Stimulated activated CD4-positive, alpha-beta T cell treated with anti-CD3 and anti-CD28 coated beads, TNF-alpha, amount 100 ng/mL, for 48 hours (primary cell): Measurements from ENCODE around the gene GREM2.

Experiments
- DNase-seq, 3 donors: peaks; one replicate each; pipeline ENCODE4 v3.0.0-alpha.2; 2020; ENCODE audit warnings: low read depth in 3 of 3

The GREM2 gene

DNA sequence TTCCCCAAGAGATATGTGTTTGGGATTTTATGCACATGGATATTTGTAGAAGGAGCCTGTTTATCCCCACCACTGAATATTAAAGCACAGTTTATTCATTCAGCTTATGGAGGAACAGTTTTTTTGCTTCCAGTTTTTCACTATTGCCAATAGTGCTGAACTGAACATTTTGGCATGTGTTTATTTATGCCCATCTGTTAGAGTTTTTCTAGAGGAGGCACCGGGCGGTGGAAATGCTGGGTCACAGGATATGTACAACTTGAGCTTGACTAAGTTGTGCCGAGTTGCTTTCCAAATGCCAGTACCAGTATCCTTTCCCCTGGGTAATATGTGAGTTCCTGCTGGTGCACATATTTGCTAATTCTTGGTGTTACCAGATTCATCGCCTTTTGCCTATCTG, 111.3 kb downstream of the GREM2 start:
- no peak for DNase-seq

DNA sequence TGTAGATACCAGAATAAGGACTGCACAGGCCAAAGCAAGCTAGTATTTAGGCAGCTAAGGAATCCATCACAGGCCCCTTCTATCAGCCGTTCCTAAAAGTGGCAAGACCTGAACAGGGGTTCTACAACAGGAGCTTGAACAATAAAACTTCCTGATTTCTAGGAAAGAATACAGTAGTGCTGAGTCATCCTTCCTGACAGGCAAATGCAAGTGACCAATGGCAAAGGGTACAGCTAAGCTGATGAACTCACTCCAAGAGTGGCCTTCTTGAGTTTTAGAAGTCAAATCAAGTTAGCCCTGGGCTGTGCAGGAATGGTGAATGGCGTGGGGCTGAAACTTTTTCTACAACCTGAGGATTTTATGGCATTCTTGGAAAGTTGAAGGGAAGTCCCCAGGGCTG, 112.9 kb downstream of the GREM2 start:
- no peak for DNase-seq

DNA sequence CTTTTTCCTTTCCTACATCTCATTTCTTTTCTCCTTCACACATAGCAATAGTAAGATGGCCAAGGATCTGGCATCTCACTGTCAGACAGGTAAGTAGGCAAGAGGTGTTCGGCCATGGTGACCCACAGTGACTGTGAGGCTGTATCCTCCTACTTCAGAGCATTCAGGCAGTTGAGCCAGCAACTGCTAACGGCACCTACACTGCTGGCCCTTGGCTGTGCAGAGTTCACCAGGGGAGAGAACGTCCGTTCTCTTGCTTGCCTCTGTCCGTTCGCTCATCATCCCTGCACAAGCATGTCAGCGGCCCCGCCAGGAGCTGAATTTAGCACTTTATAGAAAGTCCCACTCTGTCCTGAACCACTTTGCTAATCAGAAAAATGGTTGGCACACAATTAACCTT, 113.6 kb downstream of the GREM2 start:
- DNase-seq, result no peak

DNA sequence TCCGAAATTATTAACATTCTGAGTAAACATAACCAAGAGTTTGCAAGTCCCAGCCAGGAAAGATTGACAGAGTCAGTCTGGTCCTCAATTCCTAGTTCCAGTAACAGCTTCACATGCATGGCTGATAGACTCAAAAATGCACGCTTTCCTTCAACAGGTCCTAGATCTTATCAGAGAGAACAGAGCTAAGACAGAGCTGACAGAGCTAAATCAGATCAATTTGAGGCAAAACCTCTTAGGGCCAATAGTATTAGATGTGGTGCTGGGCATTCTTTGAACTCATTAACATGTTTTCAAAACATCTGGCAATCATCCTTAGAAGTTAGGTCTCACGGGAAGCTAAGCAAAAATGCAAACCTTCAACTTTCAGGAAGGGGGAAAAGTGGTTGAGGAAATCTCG, 114.0 kb downstream of the GREM2 start:
- DNase-seq, result no peak

DNA sequence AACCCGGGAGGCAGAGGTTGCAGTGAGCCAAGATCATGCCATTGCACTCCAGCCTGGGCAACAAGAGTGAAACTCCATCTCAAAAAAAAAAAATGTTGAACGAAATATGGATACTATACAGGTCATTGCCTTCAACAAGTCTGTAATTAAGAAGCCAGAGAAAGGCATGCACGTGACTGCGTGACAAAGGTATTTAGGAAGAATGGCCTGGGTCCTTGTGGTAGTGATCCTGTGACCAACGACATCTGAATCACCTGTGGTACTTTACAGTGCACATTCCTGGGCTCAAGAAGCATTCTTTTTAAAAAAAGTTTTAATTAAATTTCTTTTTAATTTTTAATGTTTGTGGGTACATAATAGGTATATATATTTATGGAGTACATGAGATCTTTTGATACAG, 115.0 kb downstream of the GREM2 start:
- DNase-seq, result no peak

DNA sequence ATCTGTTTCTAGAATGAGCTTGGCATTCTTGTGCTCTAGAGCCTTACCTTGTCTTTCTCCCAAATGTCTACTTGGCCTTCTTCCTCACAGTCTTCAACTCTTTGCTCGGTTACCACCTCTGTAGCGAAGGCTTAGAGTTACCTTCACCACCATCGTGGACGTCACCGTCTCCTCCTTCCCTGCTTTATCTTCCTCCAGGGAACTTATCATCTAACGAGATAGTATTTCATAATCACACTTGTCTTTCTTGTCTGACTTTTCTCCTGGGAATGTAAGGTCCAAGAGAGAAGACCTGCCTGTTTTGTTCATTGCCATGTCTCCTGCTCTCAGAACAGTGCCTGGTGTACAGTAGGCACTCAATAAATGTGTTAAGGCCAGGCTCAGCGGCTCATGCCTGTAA, 115.6 kb downstream of the GREM2 start:
- DNase-seq, result no peak

DNA sequence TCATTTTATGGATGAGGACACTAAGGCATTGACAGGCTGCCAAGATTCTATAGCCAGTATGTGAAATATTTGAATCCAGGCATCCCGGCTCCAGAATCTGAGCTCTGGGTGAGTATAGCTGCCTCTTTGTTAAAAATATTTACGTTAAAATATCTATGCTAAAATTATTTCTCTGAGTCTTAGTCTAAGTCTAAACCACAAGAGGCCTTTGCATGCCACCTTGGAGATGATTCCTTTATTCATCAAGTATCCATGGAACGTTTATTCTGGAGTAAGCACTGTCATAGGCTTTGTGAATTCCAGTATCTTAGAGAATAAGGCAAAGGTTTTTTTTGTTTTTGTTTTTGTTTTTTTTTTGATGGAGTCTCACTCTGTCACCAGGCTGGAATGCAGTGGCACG, 116.4 kb downstream of the GREM2 start:
- no peak for DNase-seq

DNA sequence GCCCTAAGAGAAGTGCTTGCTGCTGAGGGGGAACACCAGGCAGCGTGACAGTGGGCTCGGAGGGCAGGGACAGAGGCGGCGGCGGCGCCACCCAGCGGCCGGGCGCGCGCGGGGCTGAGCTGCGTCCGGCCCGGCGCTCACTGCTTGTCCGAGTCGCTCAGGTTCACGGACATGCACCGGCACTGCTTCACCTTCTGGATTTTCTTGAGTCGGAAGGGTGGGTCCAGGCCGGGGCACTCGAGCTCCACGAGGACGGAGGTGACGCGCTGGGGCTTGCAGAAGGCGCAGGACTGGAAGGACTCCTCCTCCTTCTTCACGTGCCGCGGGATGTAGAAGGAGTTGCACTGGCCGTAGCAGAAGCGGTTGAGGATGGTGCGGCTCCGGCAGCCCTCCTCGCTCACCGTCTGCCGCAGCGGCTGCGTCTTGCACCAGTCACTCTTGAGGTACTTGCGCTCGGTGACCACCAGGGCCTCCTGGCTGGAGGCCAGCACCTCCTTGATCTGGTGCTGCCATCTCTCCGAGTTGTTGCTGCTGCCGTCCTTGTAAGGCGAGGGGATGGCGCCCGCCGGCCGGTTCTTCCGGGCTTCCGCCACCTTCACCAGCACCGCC, 119.0 kb downstream of the GREM2 start:
- no peak for DNase-seq

DNA sequence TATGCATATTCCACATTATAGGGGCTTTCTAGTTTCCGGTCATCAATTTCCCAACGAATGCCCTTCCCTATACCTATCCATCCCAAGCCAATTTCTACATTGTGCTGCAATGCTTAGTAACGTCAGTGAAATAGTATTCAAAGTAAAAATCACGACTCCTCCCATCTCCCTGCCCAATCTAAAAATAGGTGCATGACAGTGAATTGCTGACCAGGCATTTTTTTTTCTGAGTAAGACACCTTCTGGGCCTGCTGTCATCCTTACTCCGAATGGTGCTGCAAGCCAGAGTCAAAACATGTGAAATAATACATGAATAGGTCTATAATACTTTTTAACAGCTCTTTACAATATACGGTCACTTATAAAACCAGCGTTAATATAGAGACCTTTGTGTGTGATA, 120.2 kb downstream of the GREM2 start:
- no peak for DNase-seq

DNA sequence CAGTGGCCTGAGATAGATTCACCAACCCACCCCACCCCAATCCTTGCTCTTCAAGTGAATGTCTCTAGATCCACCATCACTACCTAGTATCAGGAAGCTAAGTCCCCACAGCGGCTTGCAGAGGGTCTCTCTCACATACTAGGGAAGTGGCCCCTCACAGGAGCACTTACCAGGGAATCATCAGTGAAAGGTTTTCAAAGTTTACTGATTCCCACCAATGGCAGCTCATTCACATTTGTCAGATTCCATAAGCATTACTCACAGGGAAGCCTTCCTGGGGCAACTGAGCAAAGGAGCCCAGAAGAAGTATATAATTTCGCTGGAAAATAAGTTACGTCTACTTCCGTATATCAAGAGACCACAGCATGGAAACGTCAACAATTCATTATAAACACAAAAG, 120.8 kb downstream of the GREM2 start:
- DNase-seq, result no peak

DNA sequence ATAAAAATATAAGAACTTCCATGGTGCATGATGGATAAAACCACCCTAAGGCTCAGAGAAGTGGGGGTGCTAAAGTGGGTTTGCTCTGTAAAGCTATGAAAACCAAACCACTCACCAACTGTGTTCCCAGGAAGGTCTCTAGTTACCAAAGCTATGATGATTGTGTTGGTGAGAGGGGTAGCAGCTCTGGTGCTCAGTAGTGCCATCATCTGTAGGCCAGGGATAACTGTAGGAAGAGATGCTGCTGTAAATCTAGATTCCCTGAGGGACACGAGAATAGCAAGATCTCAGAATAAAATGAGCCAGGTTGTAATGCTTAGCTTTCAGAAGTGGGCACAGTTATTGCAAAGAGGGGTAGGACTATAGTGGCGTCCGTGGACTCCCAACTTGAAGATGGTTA, 124.5 kb downstream of the GREM2 start:
- no peak for DNase-seq

DNA sequence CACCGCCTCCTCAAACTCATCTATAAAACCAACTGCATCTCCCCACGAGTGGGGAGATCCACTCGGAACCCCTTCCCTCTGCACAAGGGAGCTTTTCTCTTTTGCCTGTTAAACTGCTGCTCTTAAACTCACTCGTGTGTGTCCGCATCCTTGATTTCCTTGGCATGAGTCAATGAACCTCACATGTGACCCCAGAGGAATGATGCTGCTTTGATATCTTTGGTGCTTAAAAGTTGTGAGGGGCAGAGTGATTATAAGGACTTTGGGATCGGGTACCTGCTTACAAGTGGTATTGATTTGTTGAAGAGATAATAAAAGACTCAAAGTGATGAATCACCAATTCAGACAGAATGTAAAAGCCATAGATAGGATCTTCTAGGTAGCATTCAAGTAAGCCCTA, 125.3 kb downstream of the GREM2 start:
- DNase-seq, result no peak

DNA sequence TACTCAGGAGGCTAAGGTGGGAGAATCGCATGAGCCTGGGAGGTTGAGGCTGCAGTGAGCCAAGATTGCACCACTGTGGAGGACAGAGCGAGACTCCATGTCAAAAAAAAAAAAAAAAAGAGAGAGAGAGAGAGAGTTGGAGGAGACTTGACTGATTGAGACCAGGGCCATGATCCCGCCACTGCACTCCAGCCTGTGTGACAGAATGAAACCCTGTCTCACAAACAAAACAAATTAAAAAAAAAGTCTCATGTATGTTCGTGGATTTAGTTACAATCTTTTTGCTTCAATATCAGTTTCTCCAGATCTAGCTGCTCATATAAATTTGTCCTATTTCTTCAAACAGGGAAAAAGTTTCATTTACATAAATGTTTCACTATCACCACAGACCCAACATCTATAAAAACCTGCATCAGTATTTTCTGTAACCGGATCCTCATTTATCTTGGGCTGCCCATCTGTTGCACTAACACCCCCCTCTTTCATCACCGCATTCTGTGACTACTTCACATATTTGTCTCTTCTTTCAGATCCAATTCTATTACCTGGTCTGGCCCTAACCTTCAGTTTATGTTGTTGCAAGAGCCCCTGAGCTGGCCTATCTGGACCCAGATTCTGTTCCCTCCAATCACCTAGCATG, 127.0 kb downstream of the GREM2 start:
- DNase-seq, result no peak

DNA sequence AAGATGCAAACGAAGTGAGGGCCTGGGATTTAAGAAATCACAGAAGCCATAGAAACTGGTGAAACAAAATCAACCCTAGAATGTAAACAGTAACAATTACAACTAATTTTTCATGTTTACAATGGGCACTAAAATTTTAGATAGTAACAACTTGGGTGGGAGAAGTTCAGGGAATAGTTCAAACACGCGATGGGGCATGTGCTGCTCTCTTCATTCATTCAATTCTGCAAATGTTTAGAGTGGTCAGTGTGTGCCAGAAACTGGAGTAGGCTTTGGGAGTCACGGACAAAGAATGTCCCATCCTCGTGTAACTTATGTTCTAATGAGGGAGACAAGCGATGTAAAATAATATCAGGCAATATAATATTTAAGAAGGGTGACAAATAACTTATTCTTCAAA, 133.4 kb downstream of the GREM2 start:
- no peak for DNase-seq

DNA sequence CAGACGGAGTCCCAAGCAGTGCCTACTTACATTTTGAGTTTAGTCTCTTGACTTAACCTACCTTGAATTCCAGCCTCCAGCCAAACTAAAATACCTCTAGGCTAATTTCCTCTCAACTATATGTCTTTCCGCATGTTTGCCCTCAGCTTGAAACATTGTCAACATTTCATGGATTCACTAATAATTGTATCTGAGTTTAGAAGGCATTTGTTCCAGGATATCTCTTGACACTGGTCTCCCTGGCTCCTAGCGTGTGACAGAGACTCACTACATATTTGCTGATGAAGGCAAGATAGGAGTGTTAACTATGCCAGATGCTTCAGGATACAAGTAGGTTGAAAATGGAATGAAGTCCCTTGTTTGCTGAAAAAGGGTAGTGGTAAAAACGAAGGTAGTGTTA, 136.1 kb downstream of the GREM2 start:
- no peak for DNase-seq

DNA sequence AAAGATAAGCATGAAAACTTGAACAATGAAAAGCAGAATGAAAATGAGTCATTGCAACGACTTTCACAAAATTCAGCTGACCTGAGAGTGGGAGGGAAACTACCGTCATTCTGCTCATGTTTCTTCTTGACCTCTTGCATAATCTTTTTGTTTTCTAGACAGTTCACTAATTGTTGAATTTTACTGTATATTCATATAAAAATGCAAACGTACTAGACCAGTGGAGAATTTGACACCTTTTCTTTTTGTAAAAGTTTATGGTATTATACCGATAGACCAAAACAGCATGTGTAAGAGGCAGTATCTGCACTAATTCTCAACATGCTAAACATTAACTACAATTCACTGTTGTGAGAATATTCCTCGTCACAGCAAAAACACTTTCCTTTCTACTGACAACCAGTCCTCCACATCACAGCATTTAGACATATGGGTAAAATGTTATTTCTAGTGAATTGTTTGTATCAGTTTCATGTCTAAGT, 137.8 kb downstream of the GREM2 start:
- DNase-seq, result no peak

DNA sequence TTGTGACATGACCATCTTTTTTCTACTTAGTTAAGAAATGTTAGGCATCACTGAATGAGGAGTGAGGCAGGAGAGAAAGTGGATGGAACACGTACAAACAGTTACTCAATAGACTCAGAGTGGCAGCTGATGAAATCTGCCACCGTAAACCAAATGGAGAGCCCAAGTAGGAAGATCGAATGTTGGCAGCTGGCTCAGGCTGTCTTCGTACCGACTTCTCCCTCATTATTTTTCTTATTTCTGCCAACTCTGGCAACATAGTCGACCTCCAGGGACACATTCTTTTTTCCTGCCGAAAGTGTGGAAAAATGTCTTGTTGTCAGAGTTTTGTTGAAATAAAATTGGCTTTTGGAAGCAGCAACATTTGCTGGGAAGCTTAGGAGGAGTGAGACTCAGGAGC, 143.3 kb downstream of the GREM2 start:
- no peak for DNase-seq

DNA sequence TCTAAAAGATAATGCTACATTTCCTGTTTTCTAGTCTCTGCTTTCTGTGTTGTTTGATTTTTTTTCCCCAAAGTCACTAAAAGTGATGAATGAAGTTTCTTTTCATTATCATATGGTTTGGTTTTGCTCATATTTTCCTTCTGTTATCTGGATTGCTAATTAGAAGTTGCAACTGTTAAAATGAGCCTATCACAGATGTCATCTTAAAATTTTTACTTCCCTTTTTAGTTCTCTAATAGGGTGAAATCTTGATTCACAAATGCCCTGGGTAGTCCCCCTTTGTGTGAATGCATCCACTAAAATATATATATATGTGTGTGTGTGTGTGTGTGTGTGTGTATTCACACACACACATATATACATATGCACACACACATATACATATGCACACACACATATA, 144.1 kb downstream of the GREM2 start:
- no peak for DNase-seq

DNA sequence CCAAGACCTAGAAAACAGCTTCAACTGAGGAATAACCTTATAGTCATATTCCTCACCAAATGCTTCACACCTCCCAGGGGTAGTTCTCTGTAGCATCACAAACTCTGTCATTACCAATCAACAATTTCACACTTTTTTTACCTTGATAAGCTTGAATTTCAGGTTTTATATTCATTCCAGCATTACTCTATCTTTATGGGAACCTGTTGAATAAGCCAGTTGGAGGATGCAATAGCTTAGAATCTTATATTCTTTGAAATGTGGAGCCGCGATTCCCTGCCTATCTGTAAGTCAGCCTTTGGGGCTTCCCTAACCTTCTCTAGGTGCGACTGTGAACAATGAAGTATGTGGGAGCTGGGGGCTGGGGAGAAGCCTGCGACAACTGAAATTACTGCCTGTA, 145.4 kb downstream of the GREM2 start:
- no peak for DNase-seq

DNA sequence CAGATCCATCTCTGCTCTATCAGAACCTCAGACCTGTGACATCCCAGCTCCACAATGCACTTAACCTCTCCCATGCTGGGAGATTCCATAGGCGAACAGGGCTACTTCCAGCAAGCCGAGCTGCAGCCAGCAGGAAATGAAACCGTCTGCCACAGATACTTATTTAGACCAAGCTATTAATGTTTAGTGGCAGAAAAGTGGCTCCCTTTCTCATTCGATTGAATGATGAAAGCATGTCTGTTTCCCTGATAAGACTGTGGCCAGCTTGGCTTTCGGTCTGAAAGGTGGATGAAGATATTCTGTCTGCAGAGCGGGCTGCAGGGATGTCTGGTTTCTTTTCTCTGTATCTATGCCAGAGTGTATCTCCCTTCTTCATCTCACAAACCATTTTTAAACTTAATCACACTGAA, 146.4 kb downstream of the GREM2 start:
- no peak for DNase-seq

DNA sequence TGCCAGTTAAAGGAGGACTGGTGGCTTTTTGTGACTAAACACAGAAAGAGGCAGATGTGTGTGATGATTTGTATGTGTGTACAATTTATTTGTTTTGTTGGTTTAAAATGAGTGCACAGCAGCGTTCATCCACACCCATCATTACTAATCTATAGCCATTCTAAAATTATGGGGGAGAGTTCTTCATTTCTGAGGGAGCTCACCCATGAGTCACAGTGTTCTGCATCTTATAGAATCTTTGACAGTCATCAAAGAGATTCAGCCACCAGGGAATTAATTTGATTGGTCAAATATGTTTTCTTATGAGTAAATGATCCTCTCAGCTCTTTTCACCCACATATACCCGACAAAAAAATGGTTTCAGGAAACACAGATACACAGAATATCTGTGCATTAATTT, 147.9 kb downstream of the GREM2 start:
- DNase-seq, result no peak

DNA sequence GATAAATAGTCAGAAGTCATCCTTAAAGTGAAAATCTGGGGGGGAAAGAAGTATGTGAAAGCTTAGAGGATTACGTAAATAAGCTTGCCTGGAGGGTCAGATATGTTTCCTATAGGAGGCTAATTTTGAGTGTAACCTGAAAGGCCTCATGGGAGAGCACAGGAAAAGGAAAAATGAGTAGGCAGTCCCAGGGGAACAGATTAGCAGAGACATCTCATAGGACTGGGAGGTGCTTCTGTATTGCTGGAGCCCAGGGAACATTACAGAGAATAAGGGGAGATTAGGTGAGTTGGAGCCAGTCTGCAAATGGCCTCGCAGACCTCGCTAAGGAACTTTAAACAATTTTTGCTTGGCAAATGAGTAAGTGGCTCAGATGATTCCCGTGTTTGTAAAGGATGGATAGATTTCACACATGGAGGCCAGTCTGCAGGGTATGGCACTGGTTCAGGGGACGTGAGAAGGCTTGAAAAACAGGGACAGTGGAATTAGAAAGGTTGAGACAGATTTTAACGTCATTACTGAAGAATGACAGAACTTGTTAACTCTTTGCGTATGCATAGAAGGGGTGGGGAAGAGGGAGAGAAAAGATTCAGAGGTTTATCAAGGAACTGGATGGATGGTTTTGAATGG, 149.1 kb downstream of the GREM2 start:
- no peak for DNase-seq

DNA sequence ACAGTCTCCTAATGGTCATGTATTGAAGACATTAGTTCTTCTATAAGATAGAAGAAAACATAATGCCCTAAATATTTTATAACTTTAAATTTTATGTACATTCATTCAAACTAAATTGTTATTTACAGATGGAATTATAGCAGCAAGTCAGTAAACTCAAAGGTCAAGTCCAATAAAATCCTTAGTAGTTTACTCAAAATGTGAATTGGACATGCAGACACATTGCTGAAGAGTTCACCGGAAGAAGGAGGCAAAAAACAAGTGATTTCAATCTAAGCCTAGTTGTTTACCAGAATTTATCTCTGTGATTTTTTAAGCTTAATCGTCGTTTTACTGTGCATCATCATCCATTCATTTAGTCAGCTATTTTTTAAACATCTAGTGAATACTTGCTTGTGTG, 149.7 kb downstream of the GREM2 start:
- DNase-seq, result no peak

DNA sequence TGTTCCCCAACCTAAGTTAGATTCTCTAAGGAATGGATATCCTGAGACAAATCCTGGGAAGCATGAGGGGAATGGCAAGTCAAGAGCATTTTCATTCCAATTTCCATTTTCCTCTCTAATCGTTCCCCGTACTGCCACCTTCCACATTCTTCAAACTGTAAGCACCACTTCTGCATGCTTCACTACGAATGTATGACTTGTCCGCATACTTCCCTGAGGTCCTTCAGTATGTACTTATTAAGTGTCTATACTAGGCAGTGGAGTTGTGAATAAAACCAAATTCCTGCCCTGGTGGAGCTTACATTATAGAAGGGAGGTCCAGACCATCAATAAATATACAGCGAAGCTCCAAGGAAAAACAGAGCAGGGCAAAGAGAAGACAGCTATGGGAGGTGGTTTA, 154.8 kb downstream of the GREM2 start:
- no peak for DNase-seq
